K562 (cell line): ENCODE measurements around the gene SPTLC1. TPM values are rescaled to one million over a fixed set of nuclear protein-coding genes. Genes with fewer than 3 reads are reported as not detected.
A peak's percentile ranks its signal among the peaks of the same experiment; 100 is the strongest.

Source experiments
- ARID4B ChIP-seq: sonication (generic); formaldehyde crosslinking; IDR thresholded peaks from 2 replicates; pipeline ENCODE4 v1.8.0; 2022; ENCODE audit warnings: mild to moderate bottlenecking, missing genetic modification reagents
- CBFA2T3 ChIP-seq: fragments of 450-650 bp; IDR thresholded peaks from 2 replicates; pipeline ENCODE4 v1.6.1; 2017
- CTBP1 ChIP-seq: fragments of 450-650 bp; IDR thresholded peaks from 2 replicates; pipeline ENCODE4 v1.6.1; 2016; ENCODE audit warnings: borderline replicate concordance
- ELF4 ChIP-seq: fragments of 450-650 bp; formaldehyde crosslinking; IDR thresholded peaks from 2 replicates; pipeline ENCODE4 v1.4.0; 2022; ENCODE audit warnings: missing genetic modification characterization
- FOXA1 ChIP-seq: fragments of 450-650 bp; IDR thresholded peaks from 2 replicates; pipeline ENCODE4 v1.6.1; 2016; ENCODE audit warnings: mild to moderate bottlenecking, borderline replicate concordance
- GMEB1 ChIP-seq: fragments of 250-450 bp; sonication (Bioruptor Pico); IDR thresholded peaks from 2 replicates; pipeline ENCODE4 v1.4.0; 2020; ENCODE audit warnings: mild to moderate bottlenecking
- HCFC1 ChIP-seq: IDR thresholded peaks from 2 replicates; pipeline ENCODE4 v1.6.1; 2012; ENCODE audit warnings: low read depth, low read length, improper control_type of control experiment
- HEY1 ChIP-seq: fragments of 250-450 bp; sonication (Bioruptor Pico); IDR thresholded peaks from 2 replicates; pipeline ENCODE4 v1.5.0; 2020; ENCODE audit warnings: mild to moderate bottlenecking, moderate library complexity, borderline replicate concordance
- NFRKB ChIP-seq: fragments of 450-650 bp; IDR thresholded peaks from 2 replicates; pipeline ENCODE4 v1.6.1; 2016; ENCODE audit warnings: low read depth
- RAD51 ChIP-seq: fragments of 450-650 bp; IDR thresholded peaks from 2 replicates; pipeline ENCODE4 v1.7.1; 2016; ENCODE audit warnings: low read depth, mild to moderate bottlenecking, borderline replicate concordance
- SAP30 ChIP-seq: fragments of 200-600 bp; sonication (generic); IDR thresholded peaks from 2 replicates; pipeline ENCODE4 v1.6.1; 2012; ENCODE audit warnings: borderline replicate concordance, low read depth, mild to moderate bottlenecking, moderate library complexity, low read length, control low read depth, inconsistent platforms; ENCODE audit not compliant: insufficient read depth, poor library complexity, severe bottlenecking
- SIN3B ChIP-seq: fragments of 450-650 bp; IDR thresholded peaks from 2 replicates; pipeline ENCODE4 v1.6.1; 2017; ENCODE audit warnings: low read depth, mild to moderate bottlenecking, moderate library complexity
- TEAD1 ChIP-seq, 2 experiments: fragments of 450-650 bp in 1 of 2; sonication (generic) in 1 of 2; formaldehyde crosslinking; IDR thresholded peaks; 2 replicates each; pipeline versions ENCODE4 v1.4.0 to v1.8.0; 2020 to 2022; ENCODE audit warnings: mild to moderate bottlenecking in 2 of 2, missing genetic modification reagents in 1 of 2
- ZBTB7A ChIP-seq: IDR thresholded peaks from 2 replicates; pipeline ENCODE4 v1.6.1; 2011; ENCODE audit warnings: low read depth, mild to moderate bottlenecking, low read length, moderate library complexity, borderline replicate concordance; ENCODE audit not compliant: control insufficient read depth
- ZNF384 ChIP-seq: IDR thresholded peaks from 2 replicates; pipeline ENCODE4 v1.6.1; 2012; ENCODE audit warnings: low read depth, low read length, improper control_type of control experiment
- ZNF639 ChIP-seq, 2 experiments: fragments of 200-800 bp in 1 of 2; sonication (Bioruptor generic) in 1 of 2; sonication (generic) in 1 of 2; formaldehyde crosslinking in 1 of 2; IDR thresholded peaks in 1 of 2; conservative IDR thresholded peaks in 1 of 2; 2 replicates each; pipeline versions ENCODE4 v1.5.0 to v1.6.1; 2016 to 2020; ENCODE audit warnings: missing compliant biosample characterization in 1 of 2, missing genetic modification characterization in 1 of 2, missing genetic modification reagents in 1 of 2
- polyA plus RNA-seq, 8 experiments: library from polyadenylated mRNA; depleted of rRNA in 4 of 8; stranded (reverse) in 5 of 8; unstranded in 3 of 8; fragments of >200 nt; fragmentation: Nextera tagmentation in 2 of 8; fragmentation: Illumina TruSeq in 1 of 8; extraction: Ambion mirVana in 2 of 8; extraction: Trizol in 1 of 8; gene quantifications; 2 replicates each; pipeline versions ENCODE4 v1.2.1 to v1.2.3, GENCODE V29; 2011 to 2014; ENCODE audit warnings: inconsistent platforms in 1 of 8, missing spikeins in 1 of 8
- total RNA-seq, 7 experiments: library from RNA; depleted of rRNA in 6 of 7; stranded (reverse); fragments of >200 nt in 6 of 7; fragmentation: Illumina TruSeq in 2 of 7; extraction: Trizol in 2 of 7; gene quantifications; 2 replicates each; pipeline versions ENCODE4 v1.2.1 to v1.2.3, GENCODE V29; 2011 to 2021; ENCODE audit warnings: low replicate concordance in 1 of 7

The SPTLC1 gene
- total and polyA plus RNA-seq, 9 of the 15 experiments (the other 6 are each of a cell fraction or from before 2014, with no cell fraction given): 58.8 to 125 (median 84.5) TPM

GRCh38 chr9:92115071-92115858 is at the start of gene SPTLC1 (continued):
- peak in 1 of 2 experiments; percentile 63; a peak in 1 of 4 replicates for TF ChIP-seq ZNF639 (CRISPR knock-in tag; conservative IDR thresholded peaks at IDR 0.05 in 1 of 2, IDR thresholded peaks at IDR 0.05 in 1 of 2)
- TF ChIP-seq ARID4B (CRISPR knock-in tag): peak; percentile 86
- peak; percentile 16; the same call in 1 of the 2 replicates for TF ChIP-seq ZNF384
- TF ChIP-seq ELF4 (CRISPR knock-in tag): 0 out of 2 replicates have a peak, but pooled peaks have one; percentile 29
- peak; percentile 98 for TF ChIP-seq SIN3B
- TF ChIP-seq HCFC1: peak; percentile 88
- peak; percentile 18 to 45; a peak in 1 of 4 replicates for TF ChIP-seq TEAD1 (CRISPR knock-in tag; IDR thresholded peaks at IDR 0.05)
- peak; percentile 85 for TF ChIP-seq NFRKB
- peak; percentile 70 for TF ChIP-seq GMEB1 (CRISPR knock-in tag)
- no peak for TF ChIP-seq HEY1 (CRISPR knock-in tag)
- TF ChIP-seq RAD51: peak; percentile 72
- peak; percentile 67; the same call in 1 of the 2 replicates for TF ChIP-seq ZBTB7A
- TF ChIP-seq SAP30: peak; percentile 62
- peak; percentile 74 for TF ChIP-seq CTBP1
- TF ChIP-seq CBFA2T3: no peak
- TF ChIP-seq FOXA1: no peak
